Neural cell (in vitro differentiated cells): ENCODE data around the gene CACNG6.

Source experiments
- EP300 ChIP-seq: fragments of 450-650 bp; conservative IDR thresholded peaks from 2 replicates; pipeline ENCODE4 v1.6.1; 2014; ENCODE audit warnings: antibody characterized with exemption, mild to moderate bottlenecking, moderate library complexity; ENCODE audit not compliant: poor library complexity, severe bottlenecking
- POLR2AphosphoS5 ChIP-seq: IDR thresholded peaks from 2 replicates; pipeline ENCODE4 v1.6.1; 2012
- RAD21 ChIP-seq: fragments of 450-650 bp; conservative IDR thresholded peaks from 2 replicates; pipeline ENCODE4 v1.6.1; 2014; ENCODE audit warnings: antibody characterized with exemption, mild to moderate bottlenecking, moderate library complexity
- SMC3 ChIP-seq: fragments of 450-650 bp; conservative IDR thresholded peaks from 2 replicates; pipeline ENCODE4 v1.6.1; 2014; ENCODE audit warnings: antibody characterized with exemption, mild to moderate bottlenecking, moderate library complexity; ENCODE audit not compliant: poor library complexity
- TF ChIP-seq, protein P1 (sequence below): fragments of 450-650 bp; IDR thresholded peaks from 2 replicates; pipeline ENCODE4 v1.5.1; 2014; ENCODE audit warnings: antibody characterized with exemption, mild to moderate bottlenecking, moderate library complexity; ENCODE audit not compliant: poor library complexity, severe bottlenecking

DNA sequence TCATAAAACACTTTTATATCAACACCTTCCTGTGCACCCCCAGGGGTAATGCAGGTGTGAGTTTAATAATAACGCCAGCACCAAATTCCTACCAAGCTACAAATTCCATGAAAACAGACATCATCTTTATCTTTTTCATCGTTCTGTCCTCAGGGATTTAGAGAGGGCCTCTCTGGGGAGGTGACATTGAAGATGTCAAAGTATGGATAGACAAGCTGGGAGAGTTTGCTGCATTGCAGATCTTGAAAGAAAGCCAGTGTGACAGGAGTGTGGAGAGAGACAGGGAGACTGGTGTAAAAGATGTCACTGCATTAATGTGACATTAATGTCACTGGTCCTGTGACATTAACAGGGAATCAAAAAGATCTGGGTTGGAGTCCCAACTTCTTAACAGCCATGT is 10.1 kb downstream of the CACNG6 start:
- TF ChIP-seq RAD21 (no peak), EP300 (peak; percentile 95), SMC3 (no peak), POLR2AphosphoS5 (peak; percentile 85)
- TF ChIP-seq, protein P1, sequence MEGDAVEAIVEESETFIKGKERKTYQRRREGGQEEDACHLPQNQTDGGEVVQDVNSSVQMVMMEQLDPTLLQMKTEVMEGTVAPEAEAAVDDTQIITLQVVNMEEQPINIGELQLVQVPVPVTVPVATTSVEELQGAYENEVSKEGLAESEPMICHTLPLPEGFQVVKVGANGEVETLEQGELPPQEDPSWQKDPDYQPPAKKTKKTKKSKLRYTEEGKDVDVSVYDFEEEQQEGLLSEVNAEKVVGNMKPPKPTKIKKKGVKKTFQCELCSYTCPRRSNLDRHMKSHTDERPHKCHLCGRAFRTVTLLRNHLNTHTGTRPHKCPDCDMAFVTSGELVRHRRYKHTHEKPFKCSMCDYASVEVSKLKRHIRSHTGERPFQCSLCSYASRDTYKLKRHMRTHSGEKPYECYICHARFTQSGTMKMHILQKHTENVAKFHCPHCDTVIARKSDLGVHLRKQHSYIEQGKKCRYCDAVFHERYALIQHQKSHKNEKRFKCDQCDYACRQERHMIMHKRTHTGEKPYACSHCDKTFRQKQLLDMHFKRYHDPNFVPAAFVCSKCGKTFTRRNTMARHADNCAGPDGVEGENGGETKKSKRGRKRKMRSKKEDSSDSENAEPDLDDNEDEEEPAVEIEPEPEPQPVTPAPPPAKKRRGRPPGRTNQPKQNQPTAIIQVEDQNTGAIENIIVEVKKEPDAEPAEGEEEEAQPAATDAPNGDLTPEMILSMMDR: no peak
